WTC11 (cell line): Measurements from ENCODE around the gene MRPL41. TPM values are rescaled to one million over a fixed set of nuclear protein-coding genes. Genes with fewer than 3 reads are reported as not detected.
A peak's percentile ranks its signal among the peaks of the same experiment; 100 is the strongest.

Source experiments
- ATAC-seq: fragments of 200-7000 bp; cut with Tn5 transposase; 2 replicates; pipeline ENCODE4 v1.10.0; 2021; ENCODE audit warnings: mild to moderate bottlenecking, moderate library complexity
- CTCF ChIA-PET: fragments of 300-600 bp; sonication (Branson Sonifier 250); formaldehyde crosslinking; loops from one replicate; lab custom pipeline; 2021; ENCODE audit warnings: antibody characterized with exemption; lab: Charles Lee
- POLR2A ChIA-PET: fragments of 350-600 bp; sonication (Branson Sonifier 250); formaldehyde crosslinking; loops from one replicate; lab custom pipeline; 2021; ENCODE audit warnings: antibody characterized with exemption; lab: Charles Lee
- DNase-seq: peaks from one replicate; pipeline ENCODE4 v3.0.0; 2021; ENCODE audit warnings: low spot score
- H3K27ac Mint-ChIP-seq: 2 replicates; pipeline ENCODE4 v1.8.0; 2021; ENCODE audit warnings: mixed read lengths
- H3K27me3 Mint-ChIP-seq: 2 replicates; pipeline ENCODE4 v1.8.0; 2021; ENCODE audit warnings: low read depth, mild to moderate bottlenecking, moderate library complexity, mixed read lengths
- H3K36me3 Mint-ChIP-seq: 2 replicates; pipeline ENCODE4 v1.8.0; 2021; ENCODE audit warnings: mixed read lengths
- H3K4me1 Mint-ChIP-seq: 2 replicates; pipeline ENCODE4 v1.8.0; 2022; ENCODE audit warnings: mixed read lengths
- H3K4me3 Mint-ChIP-seq: 2 replicates; pipeline ENCODE4 v1.8.0; 2021; ENCODE audit warnings: mild to moderate bottlenecking, moderate library complexity, mixed read lengths
- H3K9me3 Mint-ChIP-seq: 2 replicates; pipeline ENCODE4 v1.8.0; 2021; ENCODE audit warnings: mixed read lengths
- ATF2 ChIP-seq: sonication (generic); formaldehyde crosslinking; IDR thresholded peaks from 2 replicates; pipeline ENCODE4 v1.8.1; 2022; ENCODE audit warnings: low read depth, missing genetic modification reagents, borderline replicate concordance
- ATF3 ChIP-seq: sonication (generic); formaldehyde crosslinking; conservative IDR thresholded peaks from 2 replicates; pipeline ENCODE4 v1.8.1; 2022; ENCODE audit warnings: mild to moderate bottlenecking, missing genetic modification reagents
- CBFB ChIP-seq: sonication (generic); formaldehyde crosslinking; IDR thresholded peaks from 2 replicates; pipeline ENCODE4 v1.8.1; 2022; ENCODE audit warnings: mild to moderate bottlenecking, low read depth, missing genetic modification reagents
- CTCF ChIP-seq: fragments of 200-600 bp; IDR thresholded peaks from 2 replicates; pipeline ENCODE4 v1.8.0; 2022; ENCODE audit warnings: antibody characterized with exemption
- ERG ChIP-seq: fragments of 250-450 bp; sonication (Bioruptor Pico); IDR thresholded peaks from 2 replicates; pipeline ENCODE4 v1.8.0; 2021; ENCODE audit warnings: mild to moderate bottlenecking
- FOXJ3 ChIP-seq: sonication (generic); formaldehyde crosslinking; IDR thresholded peaks from 2 replicates; pipeline ENCODE4 v1.9.0; 2021; ENCODE audit warnings: missing genetic modification reagents, mild to moderate bottlenecking, borderline replicate concordance
- GABPB1 ChIP-seq: sonication (generic); formaldehyde crosslinking; IDR thresholded peaks from 2 replicates; pipeline ENCODE4 v1.8.1; 2023; ENCODE audit warnings: mild to moderate bottlenecking, missing genetic modification reagents
- GRHL2 ChIP-seq: fragments of 250-450 bp; sonication (Bioruptor Pico); IDR thresholded peaks from 2 replicates; pipeline ENCODE4 v1.8.0; 2022; ENCODE audit warnings: mild to moderate bottlenecking, moderate library complexity; ENCODE audit not compliant: insufficient replicate concordance, severe bottlenecking
- KAT7 ChIP-seq: sonication (generic); formaldehyde crosslinking; IDR thresholded peaks from 2 replicates; pipeline ENCODE4 v1.8.1; 2023; ENCODE audit warnings: missing genetic modification reagents, mild to moderate bottlenecking, borderline replicate concordance
- MXD4 ChIP-seq: fragments of 250-450 bp; sonication (Bioruptor Pico); IDR thresholded peaks from 2 replicates; pipeline ENCODE4 v1.8.0; 2021; ENCODE audit warnings: mild to moderate bottlenecking, moderate library complexity, borderline replicate concordance
- NFYB ChIP-seq: sonication (generic); formaldehyde crosslinking; conservative IDR thresholded peaks from 2 replicates; pipeline ENCODE4 v1.8.0; 2022; ENCODE audit warnings: low read depth, missing genetic modification reagents
- NR1H2 ChIP-seq: sonication (generic); formaldehyde crosslinking; IDR thresholded peaks from 2 replicates; pipeline ENCODE4 v1.9.0; 2021; ENCODE audit warnings: mild to moderate bottlenecking, moderate library complexity, missing genetic modification reagents
- NR2C2 ChIP-seq: sonication (generic); formaldehyde crosslinking; IDR thresholded peaks from 2 replicates; pipeline ENCODE4 v1.8.0; 2022; ENCODE audit warnings: mild to moderate bottlenecking, missing genetic modification reagents
- PRDM15 ChIP-seq: sonication (generic); formaldehyde crosslinking; IDR thresholded peaks from 2 replicates; pipeline ENCODE4 v1.8.0; 2022; ENCODE audit warnings: missing genetic modification reagents
- TCF7 ChIP-seq: sonication (generic); formaldehyde crosslinking; IDR thresholded peaks from 2 replicates; pipeline ENCODE4 v1.8.0; 2022; ENCODE audit warnings: mild to moderate bottlenecking, low read depth, missing genetic modification reagents, moderate library complexity
- TEAD4 ChIP-seq: sonication (generic); formaldehyde crosslinking; IDR thresholded peaks from 2 replicates; pipeline ENCODE4 v1.8.0; 2022; ENCODE audit warnings: mild to moderate bottlenecking, missing genetic modification reagents
- USF2 ChIP-seq: sonication (generic); formaldehyde crosslinking; IDR thresholded peaks from 2 replicates; pipeline ENCODE4 v1.8.1; 2023; ENCODE audit warnings: mild to moderate bottlenecking, missing genetic modification reagents, moderate library complexity
- ZBTB21 ChIP-seq: sonication (generic); formaldehyde crosslinking; IDR thresholded peaks from 2 replicates; pipeline ENCODE4 v1.8.1; 2023; ENCODE audit warnings: mild to moderate bottlenecking, missing genetic modification reagents, borderline replicate concordance
- ZNF138 ChIP-seq: sonication (generic); formaldehyde crosslinking; conservative IDR thresholded peaks from 2 replicates; pipeline ENCODE4 v1.8.1; 2022; ENCODE audit warnings: mild to moderate bottlenecking, moderate library complexity, missing genetic modification reagents
- total RNA-seq: library from RNA; stranded (reverse); gene quantifications from 3 replicates; pipeline ENCODE4 v1.2.3, GENCODE V29; 2021

Gene MRPL41
- total RNA-seq, 1 experiment from 2014 or later, result 70.1 TPM

- no peak for DNase-seq
- CTCF ChIA-PET, result interaction anchor here (2.3 kb wide), 1 partner anchor 10 kb away, joined by 8 read pairs; the partner anchor contains the start of gene DPH7
- H3K9me3 Mint-ChIP-seq, result no peaks in the 10 kb centered on the region
- TF ChIP-seq MXD4 (CRISPR knock-in tag), result no peak
- TF ChIP-seq GABPB1 (CRISPR knock-in tag), result no peak
- no peak for TF ChIP-seq NR2C2 (CRISPR knock-in tag)
- no peak for TF ChIP-seq TCF7 (CRISPR knock-in tag)
- no peak for TF ChIP-seq KAT7
- no peak for TF ChIP-seq ATF2
- TF ChIP-seq TEAD4 (CRISPR knock-in tag), result no peak
- TF ChIP-seq NR1H2 (CRISPR knock-in tag), result no peak
- no peak for TF ChIP-seq ZNF138
- no peak for TF ChIP-seq CBFB (CRISPR knock-in tag)
- TF ChIP-seq ATF3 (CRISPR knock-in tag), result no peak
- TF ChIP-seq ZBTB21 (CRISPR knock-in tag), result no peak
- TF ChIP-seq ERG (CRISPR knock-in tag), result no peak
- no peak for TF ChIP-seq FOXJ3 (CRISPR knock-in tag)
- TF ChIP-seq GRHL2, result no peak
- no peak for TF ChIP-seq CTCF
- TF ChIP-seq NFYB (CRISPR knock-in tag), result no peak
- no peak for TF ChIP-seq USF2
- TF ChIP-seq PRDM15 (CRISPR knock-in tag), result no peak
- TF ChIP-seq, all 79 proteins: peak for 0
- Mint-ChIP-seq H3K27me3 (peaks cover 8% of the 10 kb centered on the region), H3K4me3 (peak overlapping the region; percentile 77), H3K27ac (no peak overlapping the region), H3K4me1 (peaks cover 5% of the 10 kb centered on the region; the same call in 1 of the 2 replicates), H3K36me3 (peaks cover 28% of the 10 kb centered on the region)
- POLR2A ChIA-PET, result interaction anchor here (1.9 kb wide), 1 partner anchor 9 kb away, joined by 7 read pairs; no protein-coding TSS in a partner anchor
- no peak for ATAC-seq
Observed at GRCh38 chr9:137588891-137589290, 37.2 kb downstream of the MRPL41 start.
